ENCODE results near the gene ZNF423.
A peak's percentile ranks its signal among the peaks of the same experiment; 100 is the strongest.

The ZNF423 gene

DNA sequence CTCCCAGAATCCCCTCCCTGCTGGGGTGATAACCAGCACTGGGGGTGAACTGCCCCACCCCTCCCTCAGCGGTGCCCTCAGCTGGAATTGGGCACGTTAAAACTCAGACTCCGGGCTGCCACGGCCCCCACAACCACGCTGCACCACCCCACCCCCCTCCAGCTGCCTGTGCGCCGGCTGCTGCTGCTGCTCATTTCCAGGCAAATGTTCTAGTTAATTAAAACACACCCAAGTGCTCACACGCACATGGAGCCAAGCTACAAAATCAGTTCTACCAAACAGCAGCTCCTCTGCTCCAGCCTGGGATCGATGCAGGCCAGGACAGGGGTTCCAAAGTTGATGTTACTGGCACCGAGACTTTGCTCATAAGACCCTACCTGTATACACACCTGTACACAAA lies 180.5 kb downstream of the ZNF423 start:
- no peak overlapping the region for H3K4me3 ChIP-seq (ENCODE audit: low read depth in 1 of 2, low read length in 2 of 2)

DNA sequence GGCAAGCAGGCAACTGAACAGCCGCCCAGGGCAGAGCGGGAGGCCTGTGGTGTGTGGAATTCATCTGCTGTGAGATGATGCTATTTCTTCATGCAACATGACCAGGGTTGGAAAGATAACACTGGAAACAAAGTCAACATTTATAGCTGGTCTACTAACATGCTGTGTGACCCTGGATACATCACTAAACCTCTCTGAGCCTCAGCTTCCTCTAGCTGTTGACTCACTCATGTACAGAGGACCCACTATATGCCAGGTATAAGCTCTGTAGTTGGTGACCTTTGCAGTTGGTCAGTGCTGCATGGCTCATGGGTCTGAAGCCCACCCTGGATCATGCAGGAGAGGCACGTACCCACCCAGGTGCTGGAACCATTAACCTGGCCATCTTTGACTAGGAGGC lies 180.9 kb downstream of the ZNF423 start:
- Histone ChIP-seq H3K27me3 (ENCODE audit: control insufficient read depth in 1 of 2, insufficient read depth in 2 of 2, low read length in 2 of 2) (no peaks in the 10 kb centered on the region), H3K9ac (ENCODE audit: low read depth in 1 of 2, low read length in 2 of 2) (no peak overlapping the region), H3K4me3 (ENCODE audit: low read depth in 1 of 2, low read length in 2 of 2) (no peak overlapping the region), H3K36me3 (ENCODE audit: control insufficient read depth in 1 of 2, insufficient read depth in 2 of 2, low read length in 2 of 2) (no peaks in the 10 kb centered on the region), H3K4me1 (ENCODE audit: control insufficient read depth in 1 of 2, insufficient read depth in 2 of 2, low read length in 2 of 2) (no peaks in the 10 kb centered on the region), H3K9me3 (ENCODE audit: control insufficient read depth in 1 of 2, low read length in 2 of 2) (no peaks in the 10 kb centered on the region), H3K27ac (ENCODE audit: low read depth, low read length) (no peak overlapping the region)

More for the DNA sequence above, 180.5 kb downstream of the ZNF423 start:
- H3K9ac ChIP-seq (ENCODE audit: low read depth in 1 of 2, low read length in 2 of 2) = no peak overlapping the region
- H3K27ac ChIP-seq (ENCODE audit: low read depth, low read length) = no peak overlapping the region
- H3K9me3 ChIP-seq (ENCODE audit: control insufficient read depth in 1 of 2, low read length in 2 of 2) = no peaks in the 10 kb centered on the region
- no peaks in the 10 kb centered on the region for H3K27me3 ChIP-seq (ENCODE audit: control insufficient read depth in 1 of 2, insufficient read depth in 2 of 2, low read length in 2 of 2)
- H3K36me3 ChIP-seq (ENCODE audit: control insufficient read depth in 1 of 2, insufficient read depth in 2 of 2, low read length in 2 of 2) = no peaks in the 10 kb centered on the region
- no peaks in the 10 kb centered on the region for H3K4me1 ChIP-seq (ENCODE audit: control insufficient read depth in 1 of 2, insufficient read depth in 2 of 2, low read length in 2 of 2)

DNA sequence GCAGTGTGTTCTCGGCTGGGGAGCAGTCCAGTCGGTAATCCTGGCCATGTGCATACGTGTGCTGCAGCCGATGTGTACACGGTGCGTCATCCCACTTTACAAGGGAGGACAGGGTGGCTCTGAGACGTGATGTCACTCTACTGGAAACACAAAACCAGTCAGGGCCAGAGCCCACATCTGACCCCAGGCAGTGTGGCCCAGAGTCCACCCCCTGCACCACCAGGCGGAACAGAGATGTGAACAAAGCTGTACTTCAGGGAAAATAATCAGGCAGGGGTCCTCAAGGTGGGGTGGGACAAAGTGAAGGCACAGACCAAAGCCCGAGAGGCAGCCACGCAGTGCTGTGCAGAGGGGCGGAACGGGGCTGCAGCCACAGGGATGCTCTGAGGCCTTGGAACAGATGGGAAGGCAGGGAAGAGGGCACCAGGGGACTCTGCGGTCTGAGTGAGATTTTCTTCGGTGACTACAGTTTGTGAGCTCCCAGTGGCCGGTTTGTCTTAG lies 181.5 kb downstream of the ZNF423 start:
- no peaks in the 10 kb centered on the region for H3K4me1 ChIP-seq (ENCODE audit: control insufficient read depth in 1 of 2, insufficient read depth in 2 of 2, low read length in 2 of 2)
- H3K9me3 ChIP-seq (ENCODE audit: control insufficient read depth in 1 of 2, low read length in 2 of 2) = no peaks in the 10 kb centered on the region
- H3K27ac ChIP-seq (ENCODE audit: low read depth, low read length) = no peak overlapping the region
- H3K27me3 ChIP-seq (ENCODE audit: control insufficient read depth in 1 of 2, insufficient read depth in 2 of 2, low read length in 2 of 2) = no peaks in the 10 kb centered on the region
- H3K36me3 ChIP-seq (ENCODE audit: control insufficient read depth in 1 of 2, insufficient read depth in 2 of 2, low read length in 2 of 2) = no peaks in the 10 kb centered on the region
- H3K9ac ChIP-seq (ENCODE audit: low read depth in 1 of 2, low read length in 2 of 2) = no peak overlapping the region
- no peak overlapping the region for H3K4me3 ChIP-seq (ENCODE audit: low read depth in 1 of 2, low read length in 2 of 2)

DNA sequence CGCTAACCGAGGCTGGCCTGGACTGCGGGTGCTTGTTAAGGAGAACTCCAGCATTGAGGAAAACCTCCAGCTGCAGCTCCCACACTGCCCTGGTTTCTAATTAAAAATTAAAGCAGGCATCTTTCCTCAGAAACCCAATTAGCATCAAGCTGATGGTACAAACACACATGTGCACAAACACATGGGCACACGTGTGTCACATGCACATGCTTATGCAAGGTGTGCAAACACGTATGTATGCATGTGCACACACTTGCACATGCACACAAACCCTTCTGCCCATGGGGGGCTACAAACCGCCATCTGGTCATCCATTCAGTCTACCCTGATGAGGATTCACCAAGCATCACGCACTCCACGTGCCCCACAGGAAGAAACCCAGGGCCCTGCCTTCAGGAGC lies 182.5 kb downstream of the ZNF423 start:
- Histone ChIP-seq H3K27ac (ENCODE audit: low read depth, low read length) (no peak overlapping the region), H3K27me3 (ENCODE audit: control insufficient read depth in 1 of 2, insufficient read depth in 2 of 2, low read length in 2 of 2) (no peaks in the 10 kb centered on the region), H3K4me3 (ENCODE audit: low read depth in 1 of 2, low read length in 2 of 2) (no peak overlapping the region), H3K4me1 (ENCODE audit: control insufficient read depth in 1 of 2, insufficient read depth in 2 of 2, low read length in 2 of 2) (no peaks in the 10 kb centered on the region), H3K9me3 (ENCODE audit: control insufficient read depth in 1 of 2, low read length in 2 of 2) (no peaks in the 10 kb centered on the region), H3K36me3 (ENCODE audit: control insufficient read depth in 1 of 2, insufficient read depth in 2 of 2, low read length in 2 of 2) (no peaks in the 10 kb centered on the region), H3K9ac (ENCODE audit: low read depth in 1 of 2, low read length in 2 of 2) (no peak overlapping the region)

DNA sequence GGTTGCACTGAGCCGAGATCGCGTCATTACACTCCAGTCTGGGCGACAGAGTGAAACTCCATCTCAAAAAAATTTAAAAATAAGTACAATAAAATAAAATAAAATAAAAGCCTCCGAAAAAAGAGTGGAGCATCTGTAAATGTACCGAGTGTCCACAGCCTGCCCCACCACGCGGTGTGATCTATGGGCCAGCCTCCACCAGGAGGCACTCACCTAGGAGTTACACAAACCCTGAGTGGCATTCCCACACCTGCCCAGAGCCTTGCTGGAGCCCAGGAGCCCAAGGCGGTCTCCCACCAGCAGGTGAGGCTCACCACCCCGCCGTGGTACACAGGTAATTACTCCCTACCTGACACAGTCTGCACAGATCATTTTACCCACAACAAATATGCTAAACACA lies 183.2 kb downstream of the ZNF423 start:
- Histone ChIP-seq H3K27me3 (ENCODE audit: control insufficient read depth in 1 of 2, insufficient read depth in 2 of 2, low read length in 2 of 2) (no peaks in the 10 kb centered on the region), H3K4me1 (ENCODE audit: control insufficient read depth in 1 of 2, insufficient read depth in 2 of 2, low read length in 2 of 2) (no peaks in the 10 kb centered on the region), H3K9ac (ENCODE audit: low read depth in 1 of 2, low read length in 2 of 2) (no peak overlapping the region), H3K27ac (ENCODE audit: low read depth, low read length) (no peak overlapping the region), H3K9me3 (ENCODE audit: control insufficient read depth in 1 of 2, low read length in 2 of 2) (no peaks in the 10 kb centered on the region), H3K4me3 (ENCODE audit: low read depth in 1 of 2, low read length in 2 of 2) (no peak overlapping the region), H3K36me3 (ENCODE audit: control insufficient read depth in 1 of 2, insufficient read depth in 2 of 2, low read length in 2 of 2) (no peaks in the 10 kb centered on the region)

DNA sequence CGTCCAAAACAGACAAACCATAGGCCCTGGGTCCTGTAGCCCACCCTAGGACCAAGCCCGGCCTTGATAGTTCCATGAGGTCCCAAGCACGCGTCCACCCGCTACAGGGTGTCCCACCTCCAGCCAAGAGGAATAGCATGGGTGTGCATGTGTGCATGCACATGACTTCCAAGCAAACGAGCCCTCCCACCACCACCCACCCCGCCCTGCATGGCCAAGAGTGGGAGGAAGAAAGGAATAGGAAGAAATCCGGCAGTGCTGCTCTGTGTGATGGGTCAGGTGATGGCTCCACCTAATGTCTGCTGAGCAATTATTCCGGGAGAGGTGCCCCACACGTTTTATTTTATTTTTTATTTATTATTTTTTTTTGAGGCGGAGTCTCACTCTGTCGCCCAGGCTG lies 184.6 kb downstream of the ZNF423 start:
- no peaks in the 10 kb centered on the region for H3K4me1 ChIP-seq (ENCODE audit: control insufficient read depth in 1 of 2, insufficient read depth in 2 of 2, low read length in 2 of 2)
- H3K9me3 ChIP-seq (ENCODE audit: control insufficient read depth in 1 of 2, low read length in 2 of 2) = no peaks in the 10 kb centered on the region
- no peak overlapping the region for H3K4me3 ChIP-seq (ENCODE audit: low read depth in 1 of 2, low read length in 2 of 2)

DNA sequence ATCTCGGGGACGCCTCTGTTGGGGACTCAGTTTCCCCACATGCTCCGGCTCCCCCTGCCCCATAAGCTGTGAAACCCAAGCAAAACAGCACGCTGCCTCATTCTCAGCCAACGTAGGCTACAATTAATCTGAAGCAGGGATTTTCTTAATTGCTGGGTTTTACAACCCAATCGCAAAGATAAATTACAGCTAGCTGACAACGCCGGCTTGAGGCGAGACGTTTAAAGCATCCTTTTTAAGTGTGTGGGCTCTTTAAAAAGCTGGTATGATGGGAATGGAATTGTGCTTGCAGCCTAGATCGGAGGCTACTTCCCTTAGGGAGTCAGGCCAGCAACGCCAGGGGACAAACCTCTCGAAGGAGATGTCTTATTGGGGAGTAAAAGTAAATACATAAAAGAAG lies 185.3 kb downstream of the ZNF423 start:
- Histone ChIP-seq H3K27me3 (ENCODE audit: control insufficient read depth in 1 of 2, insufficient read depth in 2 of 2, low read length in 2 of 2) (no peaks in the 10 kb centered on the region), H3K9me3 (ENCODE audit: control insufficient read depth in 1 of 2, low read length in 2 of 2) (no peaks in the 10 kb centered on the region), H3K4me3 (ENCODE audit: low read depth in 1 of 2, low read length in 2 of 2) (no peak overlapping the region), H3K27ac (ENCODE audit: low read depth, low read length) (no peak overlapping the region), H3K4me1 (ENCODE audit: control insufficient read depth in 1 of 2, insufficient read depth in 2 of 2, low read length in 2 of 2) (no peaks in the 10 kb centered on the region), H3K36me3 (ENCODE audit: control insufficient read depth in 1 of 2, insufficient read depth in 2 of 2, low read length in 2 of 2) (no peaks in the 10 kb centered on the region), H3K9ac (ENCODE audit: low read depth in 1 of 2, low read length in 2 of 2) (no peak overlapping the region)

More for the DNA sequence above, 184.6 kb downstream of the ZNF423 start:
- no peaks in the 10 kb centered on the region for H3K36me3 ChIP-seq (ENCODE audit: control insufficient read depth in 1 of 2, insufficient read depth in 2 of 2, low read length in 2 of 2)
- H3K27me3 ChIP-seq (ENCODE audit: control insufficient read depth in 1 of 2, insufficient read depth in 2 of 2, low read length in 2 of 2) = no peaks in the 10 kb centered on the region
- H3K27ac ChIP-seq (ENCODE audit: low read depth, low read length) = no peak overlapping the region
- H3K9ac ChIP-seq (ENCODE audit: low read depth in 1 of 2, low read length in 2 of 2) = no peak overlapping the region

DNA sequence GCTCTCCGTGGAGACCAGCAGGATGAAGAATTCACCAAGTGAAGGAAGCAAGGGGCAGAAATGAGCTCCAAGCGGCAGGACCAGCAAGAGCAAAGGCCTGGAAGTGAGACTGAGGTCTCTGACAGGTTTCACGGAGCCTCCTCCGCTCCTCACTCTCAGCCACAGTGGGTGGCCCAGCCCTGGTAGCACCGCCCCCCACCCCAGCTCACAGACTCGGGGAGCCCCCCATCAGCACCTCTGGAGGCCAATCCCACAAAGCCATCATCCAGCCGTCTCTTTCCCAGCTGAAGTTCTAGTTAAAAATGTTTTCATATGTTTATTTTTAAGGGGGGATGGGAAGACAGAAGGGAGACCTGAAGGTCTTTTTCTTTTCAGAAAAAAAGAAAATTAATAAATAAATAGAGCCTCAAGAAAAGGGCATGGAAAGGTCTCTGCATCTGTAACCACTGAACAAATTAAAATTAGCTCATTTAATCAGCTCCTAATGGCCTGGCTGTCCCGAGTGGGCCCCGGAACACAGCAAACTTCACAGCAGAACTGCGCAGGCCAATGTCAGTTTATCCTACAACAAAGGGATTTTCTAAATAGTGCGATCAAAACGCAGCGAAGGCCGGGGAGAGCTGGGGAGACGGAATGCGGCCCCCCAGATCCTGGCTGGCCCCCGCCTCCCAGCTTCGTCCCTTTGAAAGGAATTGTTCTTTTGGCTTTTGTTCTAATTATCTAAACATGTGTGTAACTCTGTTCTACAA lies 190.3 kb downstream of the ZNF423 start:
- Histone ChIP-seq H3K9ac (ENCODE audit: low read depth in 1 of 2, low read length in 2 of 2) (no peak overlapping the region), H3K4me3 (ENCODE audit: low read depth in 1 of 2, low read length in 2 of 2) (no peak overlapping the region), H3K27ac (ENCODE audit: low read depth, low read length) (no peak overlapping the region), H3K27me3 (ENCODE audit: control insufficient read depth in 1 of 2, insufficient read depth in 2 of 2, low read length in 2 of 2) (no peaks in the 10 kb centered on the region), H3K4me1 (ENCODE audit: control insufficient read depth in 1 of 2, insufficient read depth in 2 of 2, low read length in 2 of 2) (peaks cover 0 to 7% of the 10 kb centered on the region in 2 donors), H3K9me3 (ENCODE audit: control insufficient read depth in 1 of 2, low read length in 2 of 2) (no peaks in the 10 kb centered on the region), H3K36me3 (ENCODE audit: control insufficient read depth in 1 of 2, insufficient read depth in 2 of 2, low read length in 2 of 2) (no peaks in the 10 kb centered on the region)

DNA sequence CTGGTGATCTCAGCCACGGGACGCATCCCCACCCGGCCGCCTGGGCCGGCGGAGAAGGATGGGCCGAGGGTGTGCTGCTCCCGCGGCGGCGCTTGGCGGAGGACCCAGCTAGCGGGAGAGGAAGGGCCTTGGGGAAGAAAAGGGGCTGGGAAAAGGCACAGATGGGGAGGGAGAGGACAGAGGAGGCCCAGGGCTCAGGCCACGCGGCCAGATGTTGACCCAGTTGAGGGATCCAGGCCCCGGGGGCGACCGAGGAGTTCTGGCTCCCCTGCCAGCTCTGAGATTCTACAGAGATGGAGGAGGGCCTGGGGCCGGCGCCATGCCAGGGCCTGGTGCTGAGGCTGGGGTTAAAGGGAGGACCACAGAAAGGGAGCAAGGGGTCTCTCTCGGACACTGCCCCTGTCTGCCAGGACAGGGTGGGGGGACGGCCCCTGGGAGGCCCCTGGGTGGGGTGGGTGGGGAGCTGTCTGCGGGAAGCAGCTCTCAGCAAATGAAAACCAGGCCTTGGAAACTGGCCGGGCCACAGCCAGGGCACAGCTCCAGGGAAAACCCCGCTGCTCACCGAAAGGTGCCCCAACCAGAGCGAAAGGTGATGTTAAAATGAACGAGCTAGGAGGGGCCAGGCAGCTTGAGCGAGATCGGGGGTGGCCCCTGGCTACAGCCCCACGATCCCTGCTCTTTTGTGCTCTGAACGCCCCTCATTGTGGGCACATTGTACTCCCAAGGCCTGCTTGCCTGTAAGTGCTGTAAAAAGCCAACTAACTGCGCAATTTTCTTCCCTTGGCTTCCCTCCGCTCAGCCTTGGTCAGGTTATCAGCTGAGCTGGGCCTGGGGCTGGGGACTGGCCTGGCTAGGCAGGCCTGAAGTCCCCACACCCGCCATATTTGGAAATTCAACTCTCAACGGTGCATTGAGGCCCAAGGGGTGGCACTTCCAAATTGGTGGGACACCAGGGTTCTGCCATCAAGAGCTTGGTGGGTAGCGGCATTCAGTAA lies 191.4 kb downstream of the ZNF423 start:
- no peaks in the 10 kb centered on the region for H3K9me3 ChIP-seq (ENCODE audit: control insufficient read depth in 1 of 2, low read length in 2 of 2)
- H3K27me3 ChIP-seq (ENCODE audit: control insufficient read depth in 1 of 2, insufficient read depth in 2 of 2, low read length in 2 of 2) = no peaks in the 10 kb centered on the region
- peaks cover 0 to 7% of the 10 kb centered on the region in 2 donors for H3K4me1 ChIP-seq (ENCODE audit: control insufficient read depth in 1 of 2, insufficient read depth in 2 of 2, low read length in 2 of 2)
- no peak overlapping the region for H3K27ac ChIP-seq (ENCODE audit: low read depth, low read length)
- no peak overlapping the region for H3K9ac ChIP-seq (ENCODE audit: low read depth in 1 of 2, low read length in 2 of 2)
- no peaks in the 10 kb centered on the region for H3K36me3 ChIP-seq (ENCODE audit: control insufficient read depth in 1 of 2, insufficient read depth in 2 of 2, low read length in 2 of 2)
- H3K4me3 ChIP-seq (ENCODE audit: low read depth in 1 of 2, low read length in 2 of 2) = peak overlapping the region in 1 of 2 donors; percentile 10
